ENCODE data around the gene DOCK2.
"Not testable (repeated sequence)": the region's sequence is repeated elsewhere in the genome, so short reads cannot be mapped to it uniquely, and the experiment has no call there.

DOCK2 gene

GRCh38 chr5:169944922-169945680 lies 308.0 kb downstream of the DOCK2 start:
- no peaks in the 10 kb centered on the region for H3K4me1 ChIP-seq (ENCODE audit: control insufficient read depth, insufficient read depth, low read length)
- no peaks in the 10 kb centered on the region for H3K36me3 ChIP-seq (ENCODE audit: control insufficient read depth, insufficient read depth, low read length)
- no peaks in the 10 kb centered on the region for H3K27me3 ChIP-seq (ENCODE audit: control insufficient read depth, insufficient read depth, low read length)
- H3K4me3 ChIP-seq (ENCODE audit: low read length): no peak overlapping the region
- H3K9ac ChIP-seq (ENCODE audit: low read length): no peak overlapping the region
- no peak overlapping the region for H3K27ac ChIP-seq (ENCODE audit: low read depth, low read length)

- Histone ChIP-seq H3K4me3 (ENCODE audit: low read length) (no peak overlapping the region), H3K36me3 (ENCODE audit: control insufficient read depth, insufficient read depth, low read length) (no peaks in the 10 kb centered on the region), H3K4me1 (ENCODE audit: control insufficient read depth, insufficient read depth, low read length) (no peaks in the 10 kb centered on the region), H3K27me3 (ENCODE audit: control insufficient read depth, insufficient read depth, low read length) (no peaks in the 10 kb centered on the region), H3K27ac (ENCODE audit: low read depth, low read length) (no peak overlapping the region), H3K9ac (ENCODE audit: low read length) (no peak overlapping the region)
Measured at GRCh38 chr5:169945831-169946261, 308.8 kb downstream of the DOCK2 start.

GRCh38 chr5:169946743-169947295 lies 309.7 kb downstream of the DOCK2 start:
- Histone ChIP-seq H3K36me3 (ENCODE audit: control insufficient read depth, insufficient read depth, low read length) (no peaks in the 10 kb centered on the region), H3K27ac (ENCODE audit: low read depth, low read length) (no peak overlapping the region), H3K4me3 (ENCODE audit: low read length) (no peak overlapping the region), H3K27me3 (ENCODE audit: control insufficient read depth, insufficient read depth, low read length) (no peaks in the 10 kb centered on the region), H3K9ac (ENCODE audit: low read length) (no peak overlapping the region), H3K4me1 (ENCODE audit: control insufficient read depth, insufficient read depth, low read length) (no peaks in the 10 kb centered on the region)

- Histone ChIP-seq H3K27me3 (ENCODE audit: control insufficient read depth, insufficient read depth, low read length) (no peaks in the 10 kb centered on the region), H3K4me1 (ENCODE audit: control insufficient read depth, insufficient read depth, low read length) (no peaks in the 10 kb centered on the region), H3K27ac (ENCODE audit: low read depth, low read length) (no peak overlapping the region), H3K36me3 (ENCODE audit: control insufficient read depth, insufficient read depth, low read length) (no peaks in the 10 kb centered on the region), H3K4me3 (ENCODE audit: low read length) (no peak overlapping the region), H3K9ac (ENCODE audit: low read length) (no peak overlapping the region)
Measured at GRCh38 chr5:169950333-169950732, 313.3 kb downstream of the DOCK2 start.

GRCh38 chr5:169953196-169953595 lies 316.1 kb downstream of the DOCK2 start:
- not testable (repeated sequence) for H3K36me3 ChIP-seq (ENCODE audit: control insufficient read depth, insufficient read depth, low read length); H3K27ac ChIP-seq (ENCODE audit: low read depth, low read length); H3K4me3 ChIP-seq (ENCODE audit: low read length); H3K27me3 ChIP-seq (ENCODE audit: control insufficient read depth, insufficient read depth, low read length); H3K9ac ChIP-seq (ENCODE audit: low read length); H3K4me1 ChIP-seq (ENCODE audit: control insufficient read depth, insufficient read depth, low read length)

- Histone ChIP-seq H3K9ac (ENCODE audit: low read length) (no peak overlapping the region), H3K27me3 (ENCODE audit: control insufficient read depth, insufficient read depth, low read length) (no peaks in the 10 kb centered on the region), H3K27ac (ENCODE audit: low read depth, low read length) (no peak overlapping the region), H3K4me1 (ENCODE audit: control insufficient read depth, insufficient read depth, low read length) (no peaks in the 10 kb centered on the region), H3K36me3 (ENCODE audit: control insufficient read depth, insufficient read depth, low read length) (no peaks in the 10 kb centered on the region), H3K4me3 (ENCODE audit: low read length) (no peak overlapping the region)
Measured at GRCh38 chr5:169954786-169955185, 317.7 kb downstream of the DOCK2 start.

- Histone ChIP-seq H3K4me1 (ENCODE audit: control insufficient read depth, insufficient read depth, low read length) (no peaks in the 10 kb centered on the region), H3K27ac (ENCODE audit: low read depth, low read length) (no peak overlapping the region), H3K4me3 (ENCODE audit: low read length) (no peak overlapping the region), H3K9ac (ENCODE audit: low read length) (no peak overlapping the region), H3K36me3 (ENCODE audit: control insufficient read depth, insufficient read depth, low read length) (no peaks in the 10 kb centered on the region), H3K27me3 (ENCODE audit: control insufficient read depth, insufficient read depth, low read length) (no peaks in the 10 kb centered on the region)
Measured at GRCh38 chr5:169956126-169956525, 319.1 kb downstream of the DOCK2 start.

GRCh38 chr5:169956756-169957155 lies 319.7 kb downstream of the DOCK2 start:
- H3K9ac ChIP-seq (ENCODE audit: low read length): no peak overlapping the region
- H3K27ac ChIP-seq (ENCODE audit: low read depth, low read length): no peak overlapping the region
- no peak overlapping the region for H3K4me3 ChIP-seq (ENCODE audit: low read length)
- no peaks in the 10 kb centered on the region for H3K4me1 ChIP-seq (ENCODE audit: control insufficient read depth, insufficient read depth, low read length)
- H3K27me3 ChIP-seq (ENCODE audit: control insufficient read depth, insufficient read depth, low read length): no peaks in the 10 kb centered on the region
- no peaks in the 10 kb centered on the region for H3K36me3 ChIP-seq (ENCODE audit: control insufficient read depth, insufficient read depth, low read length)

GRCh38 chr5:169958278-169958677 lies 321.2 kb downstream of the DOCK2 start:
- no peak overlapping the region for H3K4me3 ChIP-seq (ENCODE audit: low read length)
- no peaks in the 10 kb centered on the region for H3K4me1 ChIP-seq (ENCODE audit: control insufficient read depth, insufficient read depth, low read length)
- H3K36me3 ChIP-seq (ENCODE audit: control insufficient read depth, insufficient read depth, low read length): no peaks in the 10 kb centered on the region
- H3K27ac ChIP-seq (ENCODE audit: low read depth, low read length): no peak overlapping the region
- H3K9ac ChIP-seq (ENCODE audit: low read length): no peak overlapping the region
- H3K27me3 ChIP-seq (ENCODE audit: control insufficient read depth, insufficient read depth, low read length): no peaks in the 10 kb centered on the region

GRCh38 chr5:169960659-169961058 lies 323.6 kb downstream of the DOCK2 start:
- Histone ChIP-seq H3K27ac (ENCODE audit: low read depth, low read length) (no peak overlapping the region), H3K4me3 (ENCODE audit: low read length) (no peak overlapping the region), H3K4me1 (ENCODE audit: control insufficient read depth, insufficient read depth, low read length) (no peaks in the 10 kb centered on the region), H3K36me3 (ENCODE audit: control insufficient read depth, insufficient read depth, low read length) (no peaks in the 10 kb centered on the region), H3K27me3 (ENCODE audit: control insufficient read depth, insufficient read depth, low read length) (no peaks in the 10 kb centered on the region), H3K9ac (ENCODE audit: low read length) (no peak overlapping the region)

GRCh38 chr5:169964246-169964645 lies 327.2 kb downstream of the DOCK2 start:
- Histone ChIP-seq H3K4me3 (ENCODE audit: low read length) (no peak overlapping the region), H3K27me3 (ENCODE audit: control insufficient read depth, insufficient read depth, low read length) (no peaks in the 10 kb centered on the region), H3K9ac (ENCODE audit: low read length) (no peak overlapping the region), H3K4me1 (ENCODE audit: control insufficient read depth, insufficient read depth, low read length) (no peaks in the 10 kb centered on the region), H3K27ac (ENCODE audit: low read depth, low read length) (no peak overlapping the region), H3K36me3 (ENCODE audit: control insufficient read depth, insufficient read depth, low read length) (no peaks in the 10 kb centered on the region)

- no peaks in the 10 kb centered on the region for H3K27me3 ChIP-seq (ENCODE audit: control insufficient read depth, insufficient read depth, low read length)
- H3K9ac ChIP-seq (ENCODE audit: low read length): no peak overlapping the region
- H3K36me3 ChIP-seq (ENCODE audit: control insufficient read depth, insufficient read depth, low read length): no peaks in the 10 kb centered on the region
- no peak overlapping the region for H3K27ac ChIP-seq (ENCODE audit: low read depth, low read length)
- no peaks in the 10 kb centered on the region for H3K4me1 ChIP-seq (ENCODE audit: control insufficient read depth, insufficient read depth, low read length)
- no peak overlapping the region for H3K4me3 ChIP-seq (ENCODE audit: low read length)
Measured at GRCh38 chr5:169970339-169970738, 333.3 kb downstream of the DOCK2 start.

Data from rectal smooth muscle tissue (tissue), 1 donor.